Measurements from ENCODE around the gene KLF11.

KLF11 gene

GRCh38 chr2:9999693-10000092 lies 43.7 kb upstream of the KLF11 start:
- Histone ChIP-seq H3K4me1 (ENCODE audit: control insufficient read depth, low read length) (no peaks in the 10 kb centered on the region), H3K9me2 (replicated peaks; ENCODE audit: control insufficient read depth, low read length) (no peaks in the 10 kb centered on the region), H3K27ac (ENCODE audit: low read depth, low read length) (no peak overlapping the region), H3F3A (ENCODE audit: control insufficient read depth, insufficient read depth) (no peaks in the 10 kb centered on the region), H3K27me3 (ENCODE audit: control insufficient read depth, low read length) (no peaks in the 10 kb centered on the region), H3K4me3 (ENCODE audit: low read length) (no peak overlapping the region), H3K4me2 (ENCODE audit: low read length) (no peak overlapping the region), H3K79me2 (ENCODE audit: control insufficient read depth, low read length) (no peaks in the 10 kb centered on the region), H4K20me1 (ENCODE audit: control insufficient read depth, insufficient read depth, low read depth, low read length) (no peaks in the 10 kb centered on the region), H3K9me3 (ENCODE audit: control insufficient read depth, insufficient read depth, low read length) (no peaks in the 10 kb centered on the region), H3K36me3 (ENCODE audit: control insufficient read depth, low read length) (no peaks in the 10 kb centered on the region)
- no peak for TF ChIP-seq EZH2phosphoT487 (IDR thresholded peaks at IDR 0.05; ENCODE audit: borderline replicate concordance, low read length)
- TF ChIP-seq, protein P1, sequence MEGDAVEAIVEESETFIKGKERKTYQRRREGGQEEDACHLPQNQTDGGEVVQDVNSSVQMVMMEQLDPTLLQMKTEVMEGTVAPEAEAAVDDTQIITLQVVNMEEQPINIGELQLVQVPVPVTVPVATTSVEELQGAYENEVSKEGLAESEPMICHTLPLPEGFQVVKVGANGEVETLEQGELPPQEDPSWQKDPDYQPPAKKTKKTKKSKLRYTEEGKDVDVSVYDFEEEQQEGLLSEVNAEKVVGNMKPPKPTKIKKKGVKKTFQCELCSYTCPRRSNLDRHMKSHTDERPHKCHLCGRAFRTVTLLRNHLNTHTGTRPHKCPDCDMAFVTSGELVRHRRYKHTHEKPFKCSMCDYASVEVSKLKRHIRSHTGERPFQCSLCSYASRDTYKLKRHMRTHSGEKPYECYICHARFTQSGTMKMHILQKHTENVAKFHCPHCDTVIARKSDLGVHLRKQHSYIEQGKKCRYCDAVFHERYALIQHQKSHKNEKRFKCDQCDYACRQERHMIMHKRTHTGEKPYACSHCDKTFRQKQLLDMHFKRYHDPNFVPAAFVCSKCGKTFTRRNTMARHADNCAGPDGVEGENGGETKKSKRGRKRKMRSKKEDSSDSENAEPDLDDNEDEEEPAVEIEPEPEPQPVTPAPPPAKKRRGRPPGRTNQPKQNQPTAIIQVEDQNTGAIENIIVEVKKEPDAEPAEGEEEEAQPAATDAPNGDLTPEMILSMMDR (IDR thresholded peaks at IDR 0.05; ENCODE audit: low read depth, low read length, poor library complexity, severe bottlenecking), result no peak

GRCh38 chr2:10000541-10000940 lies 42.8 kb upstream of the KLF11 start:
- H4K20me1 ChIP-seq (ENCODE audit: control insufficient read depth, insufficient read depth, low read depth, low read length), result no peaks in the 10 kb centered on the region
- no peaks in the 10 kb centered on the region for H3K36me3 ChIP-seq (ENCODE audit: control insufficient read depth, low read length)
- H3K79me2 ChIP-seq (ENCODE audit: control insufficient read depth, low read length), result no peaks in the 10 kb centered on the region
- no peaks in the 10 kb centered on the region for H3F3A ChIP-seq (ENCODE audit: control insufficient read depth, insufficient read depth)
- no peak overlapping the region for H3K27ac ChIP-seq (ENCODE audit: low read depth, low read length)
- H3K4me3 ChIP-seq (ENCODE audit: low read length), result no peak overlapping the region
- TF ChIP-seq EZH2phosphoT487 (IDR thresholded peaks at IDR 0.05; ENCODE audit: borderline replicate concordance, low read length), result no peak
- TF ChIP-seq, protein P1 (IDR thresholded peaks at IDR 0.05; ENCODE audit: low read depth, low read length, poor library complexity, severe bottlenecking), result no peak
- no peaks in the 10 kb centered on the region for H3K4me1 ChIP-seq (ENCODE audit: control insufficient read depth, low read length)
- H3K9me2 ChIP-seq (replicated peaks; ENCODE audit: control insufficient read depth, low read length), result no peaks in the 10 kb centered on the region
- no peak overlapping the region for H3K4me2 ChIP-seq (ENCODE audit: low read length)
- H3K27me3 ChIP-seq (ENCODE audit: control insufficient read depth, low read length), result no peaks in the 10 kb centered on the region
- H3K9me3 ChIP-seq (ENCODE audit: control insufficient read depth, insufficient read depth, low read length), result no peaks in the 10 kb centered on the region

DNA sequence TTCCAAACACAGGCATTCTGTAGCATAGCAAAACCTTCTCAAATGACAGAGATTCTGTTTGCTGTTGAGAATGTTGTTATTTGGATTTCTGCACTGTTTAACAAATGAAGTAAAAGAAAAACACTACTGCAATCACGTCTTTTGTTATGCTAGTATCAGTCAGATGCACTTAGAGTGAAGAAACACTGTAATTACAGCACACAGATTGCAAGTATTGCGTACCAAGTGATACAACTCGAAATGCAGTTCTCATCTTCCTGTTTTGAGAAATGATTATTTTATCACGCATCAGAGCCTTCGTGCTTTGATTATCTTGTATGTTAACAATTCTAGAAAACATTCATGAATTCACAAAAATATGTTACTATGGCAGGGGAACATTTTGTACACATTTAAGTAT lies 41.8 kb upstream of the KLF11 start:
- no peak overlapping the region for H3K4me3 ChIP-seq (ENCODE audit: low read length)
- H3F3A ChIP-seq (ENCODE audit: control insufficient read depth, insufficient read depth), result no peaks in the 10 kb centered on the region
- TF ChIP-seq, protein P1 (IDR thresholded peaks at IDR 0.05; ENCODE audit: low read depth, low read length, poor library complexity, severe bottlenecking), result no peak
- no peak for TF ChIP-seq EZH2phosphoT487 (IDR thresholded peaks at IDR 0.05; ENCODE audit: borderline replicate concordance, low read length)

GRCh38 chr2:10002109-10002508 lies 41.2 kb upstream of the KLF11 start:
- Histone ChIP-seq H3K27me3 (ENCODE audit: control insufficient read depth, low read length) (no peaks in the 10 kb centered on the region), H3K79me2 (ENCODE audit: control insufficient read depth, low read length) (no peaks in the 10 kb centered on the region), H3K4me3 (ENCODE audit: low read length) (no peak overlapping the region), H4K20me1 (ENCODE audit: control insufficient read depth, insufficient read depth, low read depth, low read length) (no peaks in the 10 kb centered on the region), H3F3A (ENCODE audit: control insufficient read depth, insufficient read depth) (no peaks in the 10 kb centered on the region), H3K4me1 (ENCODE audit: control insufficient read depth, low read length) (no peaks in the 10 kb centered on the region), H3K9me2 (replicated peaks; ENCODE audit: control insufficient read depth, low read length) (no peaks in the 10 kb centered on the region), H3K36me3 (ENCODE audit: control insufficient read depth, low read length) (no peaks in the 10 kb centered on the region), H3K27ac (ENCODE audit: low read depth, low read length) (no peak overlapping the region), H3K4me2 (ENCODE audit: low read length) (no peak overlapping the region), H3K9me3 (ENCODE audit: control insufficient read depth, insufficient read depth, low read length) (no peaks in the 10 kb centered on the region)
- TF ChIP-seq, protein P1 (IDR thresholded peaks at IDR 0.05; ENCODE audit: low read depth, low read length, poor library complexity, severe bottlenecking), result no peak
- no peak for TF ChIP-seq EZH2phosphoT487 (IDR thresholded peaks at IDR 0.05; ENCODE audit: borderline replicate concordance, low read length)

More for the DNA sequence above, 41.8 kb upstream of the KLF11 start:
- Histone ChIP-seq H3K27ac (ENCODE audit: low read depth, low read length) (no peak overlapping the region), H4K20me1 (ENCODE audit: control insufficient read depth, insufficient read depth, low read depth, low read length) (no peaks in the 10 kb centered on the region), H3K79me2 (ENCODE audit: control insufficient read depth, low read length) (no peaks in the 10 kb centered on the region), H3K36me3 (ENCODE audit: control insufficient read depth, low read length) (no peaks in the 10 kb centered on the region), H3K9me3 (ENCODE audit: control insufficient read depth, insufficient read depth, low read length) (no peaks in the 10 kb centered on the region), H3K4me1 (ENCODE audit: control insufficient read depth, low read length) (no peaks in the 10 kb centered on the region), H3K4me2 (ENCODE audit: low read length) (no peak overlapping the region), H3K9me2 (replicated peaks; ENCODE audit: control insufficient read depth, low read length) (no peaks in the 10 kb centered on the region), H3K27me3 (ENCODE audit: control insufficient read depth, low read length) (no peaks in the 10 kb centered on the region)

Measured in DOHH2 (cell line).